Islet precursor cell (in vitro differentiated cells): ENCODE data around the gene EIF5B.

Experiments used
- DNase-seq: peaks from one replicate; pipeline ENCODE4 v3.0.0-alpha.2; 2018

The EIF5B gene

GRCh38 chr2:99420031-99420430, 82.8 kb downstream of the EIF5B start:
- DNase-seq: no peak

GRCh38 chr2:99420751-99421299, 83.6 kb downstream of the EIF5B start:
- no peak for DNase-seq

GRCh38 chr2:99421469-99421868, 84.3 kb downstream of the EIF5B start:
- no peak for DNase-seq

GRCh38 chr2:99422599-99422998, 85.4 kb downstream of the EIF5B start:
- no peak for DNase-seq

GRCh38 chr2:99424371-99424770, 87.2 kb downstream of the EIF5B start:
- DNase-seq: no peak

GRCh38 chr2:99425022-99425421, 87.8 kb downstream of the EIF5B start:
- DNase-seq: no peak

- no peak for DNase-seq
These were observed 93.6 kb downstream of the EIF5B start for GRCh38 chr2:99430614-99431291.

- DNase-seq: no peak
These were observed 94.5 kb downstream of the EIF5B start for GRCh38 chr2:99431587-99432275.

GRCh38 chr2:99433340-99433739, 96.2 kb downstream of the EIF5B start:
- DNase-seq: no peak

GRCh38 chr2:99436874-99437273, 99.7 kb downstream of the EIF5B start:
- no peak for DNase-seq

GRCh38 chr2:99439971-99440505, 102.8 kb downstream of the EIF5B start:
- DNase-seq: no peak

GRCh38 chr2:99442837-99443236, 105.6 kb downstream of the EIF5B start:
- no peak for DNase-seq

GRCh38 chr2:99444222-99444621, 107.0 kb downstream of the EIF5B start:
- DNase-seq: no peak

- DNase-seq: no peak
These were observed 107.9 kb downstream of the EIF5B start for GRCh38 chr2:99445065-99445464.

GRCh38 chr2:99448556-99448955, 111.4 kb downstream of the EIF5B start:
- DNase-seq: no peak

GRCh38 chr2:99450199-99450598, 113.0 kb downstream of the EIF5B start:
- no peak for DNase-seq
